IPS-18a (cell line): ENCODE measurements around the gene CSNK2A3.

Experiments
- H3K27ac ChIP-seq: one replicate; pipeline ENCODE4 v1.5.1; 2013; ENCODE audit warnings: low read length
- H3K27me3 ChIP-seq: one replicate; pipeline ENCODE4 v1.6.1; 2013; ENCODE audit warnings: mild to moderate bottlenecking, low read length; ENCODE audit not compliant: control insufficient read depth, insufficient read depth
- H3K36me3 ChIP-seq: one replicate; pipeline ENCODE4 v1.6.1; 2013; ENCODE audit warnings: low read depth, low read length; ENCODE audit not compliant: control insufficient read depth
- H3K4me1 ChIP-seq: one replicate; pipeline ENCODE4 v1.6.1; 2013; ENCODE audit warnings: low read depth, low read length; ENCODE audit not compliant: control insufficient read depth
- H3K4me3 ChIP-seq: one replicate; pipeline ENCODE4 v1.5.1; 2013; ENCODE audit warnings: low read length
- H3K9ac ChIP-seq: one replicate; pipeline ENCODE4 v1.6.1; 2013; ENCODE audit warnings: mild to moderate bottlenecking, low read length, moderate library complexity
- H3K9me3 ChIP-seq: one replicate; pipeline ENCODE4 v1.6.1; 2013; ENCODE audit warnings: low read depth, low read length; ENCODE audit not compliant: control insufficient read depth

CSNK2A3 gene

DNA sequence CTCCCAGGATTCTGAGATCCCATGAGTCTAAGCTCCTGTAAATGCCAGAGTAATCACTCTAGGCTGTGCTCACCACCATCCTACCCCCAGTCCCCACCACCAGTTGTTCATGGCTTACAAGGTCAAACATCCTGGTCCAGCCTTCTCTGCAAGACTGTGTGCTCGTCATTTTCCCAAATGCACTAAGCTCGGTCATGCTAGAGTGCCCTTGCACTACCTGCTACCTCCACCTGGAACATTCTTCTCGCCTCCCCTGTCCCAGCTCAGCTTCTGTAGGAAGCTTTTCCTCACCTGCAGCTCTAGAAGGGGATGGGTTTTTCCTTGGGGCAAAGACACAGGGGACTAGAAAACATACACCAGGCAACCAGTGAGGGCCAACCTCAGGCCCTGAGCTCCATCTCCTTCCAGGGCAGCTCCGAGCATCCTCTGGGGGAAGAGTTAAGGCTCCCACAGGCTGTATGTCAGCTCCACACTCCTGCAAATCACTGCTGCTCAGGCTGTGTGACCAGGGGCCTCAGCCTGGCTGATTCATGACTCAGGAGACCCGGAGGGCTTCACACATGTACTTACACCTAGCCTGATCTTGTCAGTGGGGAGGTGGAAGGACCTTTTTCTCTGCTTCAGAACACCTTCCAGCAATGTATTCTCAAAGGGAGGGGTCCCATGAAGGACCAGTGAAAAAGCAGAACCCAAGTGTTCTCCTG, 37.2 kb upstream of the CSNK2A3 start:
- H3K9me3 ChIP-seq = no peaks in the 10 kb centered on the region
- H3K27me3 ChIP-seq = no peaks in the 10 kb centered on the region
- peaks cover 9% of the 10 kb centered on the region for H3K4me1 ChIP-seq
- H3K4me3 ChIP-seq = no peak overlapping the region
- H3K36me3 ChIP-seq = no peaks in the 10 kb centered on the region
- H3K27ac ChIP-seq = no peak overlapping the region
- no peak overlapping the region for H3K9ac ChIP-seq

DNA sequence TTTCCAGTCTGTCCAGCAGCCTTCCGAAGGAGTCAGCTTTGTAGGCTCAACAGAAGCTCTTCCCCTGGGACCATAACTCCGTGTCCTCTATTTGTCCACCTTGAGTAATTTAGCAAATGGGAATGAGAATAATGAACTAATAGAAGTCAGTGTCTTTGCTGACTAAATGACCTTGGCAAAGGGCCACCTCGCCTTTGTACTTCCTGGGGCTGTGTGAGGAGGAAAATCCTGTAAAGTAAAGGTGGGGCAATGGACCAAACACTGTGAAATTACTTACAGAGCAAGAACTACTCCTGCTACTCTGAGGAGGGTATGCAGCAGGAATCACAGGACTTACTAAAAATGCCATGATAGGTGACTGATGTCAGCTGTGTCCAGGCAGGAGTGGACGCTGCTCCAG, 36.2 kb upstream of the CSNK2A3 start:
- Histone ChIP-seq H3K4me3 (no peak overlapping the region), H3K9ac (no peak overlapping the region), H3K27me3 (no peaks in the 10 kb centered on the region), H3K27ac (no peak overlapping the region), H3K36me3 (no peaks in the 10 kb centered on the region), H3K9me3 (no peaks in the 10 kb centered on the region), H3K4me1 (peaks cover 9% of the 10 kb centered on the region)

DNA sequence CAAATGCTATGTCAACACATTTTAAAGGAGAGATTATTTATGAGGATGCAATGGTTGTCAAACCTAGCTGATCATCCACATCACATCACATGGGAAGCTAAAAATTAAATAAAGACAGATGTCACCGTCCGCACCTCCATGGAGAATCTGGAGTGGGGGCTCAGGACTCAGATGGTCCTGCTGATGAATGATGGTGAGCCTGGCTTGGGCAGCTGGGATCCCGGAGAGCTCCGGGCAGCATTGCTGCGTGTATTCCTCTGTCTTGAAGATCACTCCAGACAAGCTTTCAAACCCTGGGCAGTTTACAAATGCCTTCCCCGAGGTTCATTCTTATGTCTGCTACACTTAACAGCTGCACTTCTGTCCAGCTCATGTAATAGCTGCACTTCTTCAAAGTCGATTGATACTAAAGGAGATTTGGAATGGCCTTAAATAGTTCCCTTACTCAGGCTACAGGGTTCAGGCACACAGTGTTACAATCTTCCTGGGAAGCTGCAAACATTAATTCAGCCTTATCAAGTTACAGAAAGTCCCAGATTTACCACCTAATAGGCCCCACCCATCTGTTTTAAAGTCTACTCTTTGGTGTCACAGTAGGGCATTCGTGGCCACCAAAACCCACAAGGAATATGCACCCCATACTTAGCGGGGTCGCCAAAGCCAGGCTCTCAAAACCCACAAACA, 34.7 kb upstream of the CSNK2A3 start:
- H3K27ac ChIP-seq = no peak overlapping the region
- H3K36me3 ChIP-seq = no peaks in the 10 kb centered on the region
- H3K4me1 ChIP-seq = peaks cover 9% of the 10 kb centered on the region
- no peaks in the 10 kb centered on the region for H3K9me3 ChIP-seq
- H3K4me3 ChIP-seq = no peak overlapping the region
- H3K27me3 ChIP-seq = no peaks in the 10 kb centered on the region
- no peak overlapping the region for H3K9ac ChIP-seq

DNA sequence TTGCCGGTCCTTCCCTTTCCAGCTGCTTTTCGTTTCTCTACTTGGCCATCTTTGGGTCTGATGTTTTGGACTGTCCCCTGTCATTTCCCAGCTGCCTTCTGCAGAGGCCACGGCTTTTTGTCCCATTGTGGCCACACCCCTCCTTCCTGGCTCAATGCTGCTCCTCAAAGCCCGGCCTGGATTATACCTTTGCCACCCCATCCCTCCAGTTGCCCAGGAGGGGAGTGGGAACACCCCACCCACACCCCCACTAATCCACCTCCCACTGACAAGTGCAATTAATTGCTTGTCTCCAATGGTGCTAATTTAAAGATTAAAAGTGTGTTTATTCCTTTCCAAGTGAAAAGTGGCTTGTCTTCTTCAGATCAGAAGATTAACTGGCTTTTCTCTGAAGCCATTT, 34.2 kb upstream of the CSNK2A3 start:
- H3K4me1 ChIP-seq = peaks cover 9% of the 10 kb centered on the region
- H3K9ac ChIP-seq = no peak overlapping the region
- H3K9me3 ChIP-seq = no peaks in the 10 kb centered on the region
- no peak overlapping the region for H3K27ac ChIP-seq
- H3K36me3 ChIP-seq = no peaks in the 10 kb centered on the region
- H3K27me3 ChIP-seq = no peaks in the 10 kb centered on the region
- H3K4me3 ChIP-seq = no peak overlapping the region

DNA sequence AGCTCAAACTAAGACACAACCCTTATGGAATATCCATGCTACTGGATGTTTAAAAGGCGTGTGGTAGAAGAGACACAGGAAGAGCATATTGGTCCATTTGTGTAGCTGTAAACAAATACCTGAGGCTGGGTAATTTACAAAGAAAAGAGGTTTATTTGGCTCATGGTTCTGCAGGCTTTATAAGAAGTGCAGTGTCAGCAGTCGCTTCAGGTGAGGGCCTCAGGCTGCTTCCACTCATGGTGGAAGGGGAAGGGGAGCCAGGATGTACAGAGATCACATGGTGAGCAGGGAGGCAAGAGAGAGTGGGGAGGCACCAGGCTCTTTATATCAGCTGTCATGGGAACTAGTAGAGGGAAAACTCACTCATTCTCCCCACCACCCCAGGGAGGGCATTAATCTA, 31.8 kb upstream of the CSNK2A3 start:
- H3K9me3 ChIP-seq = no peaks in the 10 kb centered on the region
- H3K9ac ChIP-seq = no peak overlapping the region
- no peak overlapping the region for H3K27ac ChIP-seq
- H3K36me3 ChIP-seq = no peaks in the 10 kb centered on the region
- no peaks in the 10 kb centered on the region for H3K27me3 ChIP-seq
- peaks cover 9% of the 10 kb centered on the region for H3K4me1 ChIP-seq
- H3K4me3 ChIP-seq = no peak overlapping the region

DNA sequence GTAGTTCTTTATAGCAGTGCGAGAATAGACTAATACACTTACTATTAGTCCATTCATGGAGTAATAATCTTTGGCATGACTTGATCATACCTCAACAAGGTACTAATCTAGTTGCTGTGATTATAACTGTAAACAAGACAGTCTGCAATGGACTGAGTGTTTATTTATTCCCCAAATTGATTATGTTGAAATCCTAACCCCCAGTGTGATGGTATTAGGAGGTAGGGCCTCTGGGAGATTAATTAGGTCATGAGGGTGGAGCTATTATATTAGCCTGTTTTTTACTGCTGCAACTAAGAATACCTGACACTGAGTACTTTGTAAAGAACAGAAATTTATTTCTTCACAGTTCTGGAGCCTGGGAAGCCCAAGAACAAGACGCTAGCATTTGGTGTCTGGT, 30.9 kb upstream of the CSNK2A3 start:
- Histone ChIP-seq H3K27me3 (no peaks in the 10 kb centered on the region), H3K9me3 (no peaks in the 10 kb centered on the region), H3K4me1 (peaks cover 9% of the 10 kb centered on the region), H3K4me3 (no peak overlapping the region), H3K36me3 (no peaks in the 10 kb centered on the region), H3K27ac (no peak overlapping the region), H3K9ac (no peak overlapping the region)

DNA sequence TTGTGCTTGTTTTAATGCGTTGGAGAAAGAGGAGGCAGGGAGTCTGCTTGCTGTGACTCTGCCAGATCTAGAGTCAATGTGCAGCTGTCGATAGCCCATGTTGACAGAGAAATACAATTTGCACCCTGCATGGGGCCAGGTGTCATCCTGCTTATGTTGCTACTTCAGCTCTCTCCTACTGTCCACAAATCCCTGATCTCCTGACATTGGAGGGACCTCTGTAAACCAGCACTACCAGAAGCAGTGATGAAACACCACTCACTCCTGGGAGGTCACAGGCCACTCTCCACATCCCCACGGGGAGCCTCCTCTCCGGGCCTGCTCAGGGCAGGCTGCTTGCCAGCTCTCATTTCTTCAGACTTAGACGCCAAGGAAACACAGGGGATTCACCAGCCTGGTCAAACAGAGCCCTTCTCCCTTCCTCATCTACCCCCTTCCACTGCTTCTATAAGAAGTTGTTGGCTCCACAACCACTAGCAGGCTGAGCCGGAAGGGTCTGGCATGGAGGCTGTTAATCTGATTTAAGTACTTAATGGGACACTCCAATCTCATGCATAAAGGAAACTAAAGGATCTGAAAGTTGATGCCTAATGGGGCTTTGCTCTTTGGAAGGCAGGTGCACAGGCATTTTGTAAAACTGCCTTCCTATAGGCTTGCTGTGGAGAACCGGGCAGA, 29.9 kb upstream of the CSNK2A3 start:
- H3K9ac ChIP-seq = no peak overlapping the region
- no peak overlapping the region for H3K4me3 ChIP-seq
- H3K36me3 ChIP-seq = no peaks in the 10 kb centered on the region
- H3K4me1 ChIP-seq = peaks cover 9% of the 10 kb centered on the region
- no peaks in the 10 kb centered on the region for H3K9me3 ChIP-seq
- no peaks in the 10 kb centered on the region for H3K27me3 ChIP-seq
- H3K27ac ChIP-seq = no peak overlapping the region

DNA sequence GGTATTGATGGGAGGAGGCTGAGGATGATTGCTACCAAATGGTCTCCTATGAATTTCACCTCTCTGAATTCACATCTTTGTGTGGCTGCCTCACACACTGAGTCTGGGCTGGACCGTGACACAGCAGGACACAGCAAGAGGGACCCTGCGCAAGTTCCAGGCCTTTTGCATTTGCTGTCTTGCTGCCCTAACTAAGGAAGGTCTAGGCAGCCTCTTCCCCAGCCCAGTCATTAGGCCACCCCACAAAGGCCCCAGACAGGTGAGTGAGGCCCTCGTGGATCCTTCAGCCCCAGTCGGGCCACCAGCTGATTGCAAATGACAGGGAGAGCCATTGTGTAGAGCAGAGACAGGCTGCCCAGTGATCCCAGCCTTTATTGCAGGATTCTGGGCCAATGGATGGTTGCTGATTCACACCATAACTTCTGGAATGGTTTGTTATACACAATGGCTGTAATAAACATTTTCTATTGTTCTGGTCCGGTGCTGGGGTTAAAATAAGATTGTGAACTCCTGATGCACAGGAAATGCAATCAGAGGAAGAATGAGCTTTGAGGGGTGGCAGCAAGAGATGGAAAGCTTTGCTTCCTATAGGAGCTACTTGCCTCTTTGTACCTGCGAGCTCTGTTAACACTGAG, 28.5 kb upstream of the CSNK2A3 start:
- no peaks in the 10 kb centered on the region for H3K36me3 ChIP-seq
- H3K4me1 ChIP-seq = no peaks in the 10 kb centered on the region
- no peak overlapping the region for H3K9ac ChIP-seq
- no peak overlapping the region for H3K27ac ChIP-seq
- H3K9me3 ChIP-seq = no peaks in the 10 kb centered on the region
- H3K4me3 ChIP-seq = no peak overlapping the region
- no peaks in the 10 kb centered on the region for H3K27me3 ChIP-seq

DNA sequence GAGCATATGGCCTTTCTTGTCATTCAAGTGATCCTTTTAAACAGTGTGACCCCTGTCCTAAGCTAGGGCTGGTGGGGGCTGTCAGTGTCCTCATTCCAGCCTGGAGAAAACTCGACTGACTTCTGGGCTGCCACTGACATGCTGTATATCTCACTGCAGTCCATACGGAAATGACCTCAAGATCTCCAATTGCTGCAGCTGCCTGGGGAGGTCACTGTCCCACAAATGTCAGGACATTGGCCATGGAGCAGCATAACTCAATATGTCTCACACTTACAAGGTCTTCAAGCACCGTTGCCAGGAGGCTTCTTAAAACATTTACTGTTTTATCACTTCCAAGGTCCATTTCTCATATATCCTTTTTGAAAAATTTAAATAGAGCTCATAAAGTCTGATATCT, 27.8 kb upstream of the CSNK2A3 start:
- H3K36me3 ChIP-seq = no peaks in the 10 kb centered on the region
- no peaks in the 10 kb centered on the region for H3K4me1 ChIP-seq
- H3K27ac ChIP-seq = no peak overlapping the region
- no peaks in the 10 kb centered on the region for H3K9me3 ChIP-seq
- H3K27me3 ChIP-seq = no peaks in the 10 kb centered on the region
- no peak overlapping the region for H3K4me3 ChIP-seq
- no peak overlapping the region for H3K9ac ChIP-seq

DNA sequence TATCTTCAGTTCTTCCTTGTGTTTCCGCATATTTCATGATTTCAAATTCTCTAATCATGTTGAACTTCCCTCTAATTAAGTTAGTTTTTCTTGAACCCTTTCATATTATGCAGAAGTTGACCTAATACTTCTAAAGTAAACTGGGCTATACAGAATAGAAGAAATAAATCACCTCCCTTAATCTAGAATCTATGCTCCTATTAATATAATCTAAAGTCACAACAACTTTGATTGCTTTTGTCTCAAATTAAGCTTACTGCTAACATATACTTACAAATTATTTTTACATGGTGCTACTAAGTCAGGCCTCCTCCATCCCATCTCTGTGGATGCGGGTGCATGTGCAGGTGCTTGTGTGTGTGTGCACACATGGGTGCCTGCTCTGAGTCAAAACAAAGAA, 27.3 kb upstream of the CSNK2A3 start:
- Histone ChIP-seq H3K36me3 (no peaks in the 10 kb centered on the region), H3K9ac (no peak overlapping the region), H3K4me3 (no peak overlapping the region), H3K4me1 (no peaks in the 10 kb centered on the region), H3K27me3 (no peaks in the 10 kb centered on the region), H3K9me3 (no peaks in the 10 kb centered on the region), H3K27ac (no peak overlapping the region)

DNA sequence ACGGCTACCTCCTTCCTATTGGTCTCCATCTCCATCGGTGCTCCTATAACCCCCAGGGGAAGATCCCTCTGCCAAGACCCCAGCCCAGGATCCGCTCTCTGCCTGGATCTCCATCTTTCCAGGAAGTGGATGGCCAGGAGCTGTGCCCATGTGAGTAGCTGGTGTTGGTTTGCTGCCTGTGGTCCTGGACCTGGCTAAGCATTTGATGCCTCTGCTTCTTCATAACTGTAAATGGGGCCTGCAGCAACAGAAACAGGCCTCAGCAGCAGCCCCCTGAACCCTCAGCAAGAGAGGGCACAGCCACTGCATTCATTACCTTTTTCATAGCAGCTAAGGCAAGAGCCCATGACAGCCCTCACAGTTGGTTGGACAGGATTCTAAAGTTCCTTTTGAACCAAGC, 26.6 kb upstream of the CSNK2A3 start:
- H3K27me3 ChIP-seq = no peaks in the 10 kb centered on the region
- H3K4me1 ChIP-seq = no peaks in the 10 kb centered on the region
- H3K27ac ChIP-seq = no peak overlapping the region
- H3K36me3 ChIP-seq = no peaks in the 10 kb centered on the region
- no peak overlapping the region for H3K4me3 ChIP-seq
- H3K9me3 ChIP-seq = no peaks in the 10 kb centered on the region
- no peak overlapping the region for H3K9ac ChIP-seq
